Measurements from ENCODE around the gene PLOD3.
A peak's percentile ranks its signal among the peaks of the same experiment; 100 is the strongest.

Gene PLOD3

GRCh38 chr7:101166909-101167644 is 50.3 kb downstream of the PLOD3 start:
- no peak for DNase-seq (ENCODE audit: low read depth in 1 of 2, low spot score in 1 of 2)

GRCh38 chr7:101166648-101166908 is 50.8 kb downstream of the PLOD3 start:
- DNase-seq (ENCODE audit: low read depth in 1 of 2, low spot score in 1 of 2): no peak

- no peak for DNase-seq (ENCODE audit: low read depth in 1 of 2, low spot score in 1 of 2)
Measured at GRCh38 chr7:101165958-101166647, 51.3 kb downstream of the PLOD3 start.

- peak; percentile 81 to 85 for DNase-seq (ENCODE audit: low read depth in 1 of 2, low spot score in 1 of 2)
Measured at GRCh38 chr7:101165075-101165957, 52.1 kb downstream of the PLOD3 start, which contains the start of gene VGF. VGF (minus strand) TSS chr7:101165569; CDS start chr7:101164843, 726 bp downstream.

- DNase-seq (ENCODE audit: low read depth in 1 of 2, low spot score in 1 of 2): no peak
Measured at GRCh38 chr7:101164071-101164840, 53.1 kb downstream of the PLOD3 start.

- no peak for DNase-seq (ENCODE audit: low read depth in 1 of 2, low spot score in 1 of 2)
Measured at GRCh38 chr7:101163279-101164070, 53.9 kb downstream of the PLOD3 start.

- DNase-seq (ENCODE audit: low read depth in 1 of 2, low spot score in 1 of 2): no peak
Measured at GRCh38 chr7:101162551-101163278, 54.7 kb downstream of the PLOD3 start.

- DNase-seq (ENCODE audit: low read depth in 1 of 2, low spot score in 1 of 2): no peak
Measured at GRCh38 chr7:101161692-101162471, 55.5 kb downstream of the PLOD3 start.

GRCh38 chr7:101160910-101161309 is 56.5 kb downstream of the PLOD3 start:
- no peak for DNase-seq (ENCODE audit: low read depth in 1 of 2, low spot score in 1 of 2)

GRCh38 chr7:101159696-101160674 is 57.4 kb downstream of the PLOD3 start:
- DNase-seq (ENCODE audit: low read depth in 1 of 2, low spot score in 1 of 2): no peak

GRCh38 chr7:101156866-101157589 is 60.4 kb downstream of the PLOD3 start:
- no peak for DNase-seq (ENCODE audit: low read depth in 1 of 2, low spot score in 1 of 2)

- no peak for DNase-seq (ENCODE audit: low read depth in 1 of 2, low spot score in 1 of 2)
Measured at GRCh38 chr7:101156277-101156676, 61.1 kb downstream of the PLOD3 start.

Measured in stimulated activated CD4-positive, alpha-beta T cell treated with anti-CD3 and anti-CD28 coated beads, Interleukin-15, amount 100 ng/mL, for 1 hour (primary cell).